ENCODE measurements around the gene NECTIN1. TPM values are rescaled to one million over a fixed set of nuclear protein-coding genes. Genes with fewer than 3 reads are reported as not detected.

Gene NECTIN1
- total RNA-seq, 2 donors from 2014 or later = 43.9 to 44.1 TPM

GRCh38 chr11:119666463-119667131 is 62.4 kb downstream of the NECTIN1 start:
- intact Hi-C loops (cut with DNase I, micrococcal nuclease) = loop anchor here (5.0 to 10.0 kb wide), 3 partner anchors 61 to 441 kb away; partner anchors contain the start of gene NECTIN1 (in 1 of the 2)
- DNase-seq (peak; percentile 51 to 74), ATAC-seq (peak; percentile 91)

DNA sequence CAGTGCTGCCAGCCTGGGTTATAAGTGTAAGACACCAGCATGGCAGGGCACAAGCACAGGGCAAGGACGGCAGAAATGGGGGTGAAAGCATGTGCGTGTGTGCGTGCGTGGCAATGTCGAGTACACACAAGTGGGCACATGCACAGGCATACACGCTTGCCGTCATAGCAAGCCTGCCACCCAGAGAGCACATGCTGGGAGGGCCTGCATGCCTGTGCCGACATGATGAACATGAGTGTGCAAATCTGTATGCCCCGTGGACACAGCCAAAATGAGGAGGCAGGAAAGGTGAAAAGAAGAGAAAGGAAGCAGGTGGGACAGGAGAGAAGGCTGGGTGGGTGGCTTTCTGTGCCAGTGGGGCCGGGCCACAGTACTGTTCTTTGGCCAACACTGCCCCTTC is 62.9 kb downstream of the NECTIN1 start:
- ATAC-seq = no peak
- intact Hi-C loops (cut with DNase I, micrococcal nuclease) = loop anchor here (5.0 to 10.0 kb wide), 3 partner anchors 61 to 441 kb away; partner anchors contain the start of gene NECTIN1 (in 1 of the 2)
- DNase-seq = no peak

DNA sequence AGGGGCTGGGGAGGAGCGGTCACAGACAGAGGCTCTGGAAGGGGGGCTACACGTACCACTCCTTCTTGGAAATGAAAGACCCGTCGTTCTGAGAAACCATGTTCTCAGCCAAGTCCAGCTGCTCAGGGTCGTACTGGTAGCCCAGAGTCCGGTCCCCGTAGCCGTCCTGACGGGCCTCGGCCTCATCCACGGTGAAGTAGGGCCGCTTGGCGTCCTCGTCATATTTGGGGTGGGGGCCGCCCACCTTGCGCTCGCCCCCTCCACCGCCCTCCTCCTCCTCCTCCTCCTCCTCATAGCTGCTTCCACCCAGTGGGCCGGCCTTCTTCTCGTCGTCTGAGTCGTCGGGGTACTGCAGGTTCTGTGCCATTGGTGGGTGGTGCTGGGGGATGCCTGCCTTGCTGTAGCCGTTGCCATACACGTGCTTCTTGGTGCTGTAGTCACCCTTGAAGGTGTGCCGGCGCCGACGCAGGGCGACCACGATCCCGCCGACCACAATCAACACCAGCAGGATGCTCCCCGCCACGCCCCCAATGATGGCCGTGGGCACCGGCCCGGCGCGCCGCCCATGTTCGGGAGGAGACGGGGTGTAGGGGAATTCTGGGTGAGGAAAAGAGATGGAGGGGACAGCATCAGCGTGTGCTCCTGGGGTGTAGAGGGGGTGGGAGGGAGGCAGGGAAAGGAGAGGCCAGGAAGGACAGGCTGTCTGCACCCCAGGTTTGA is 64.1 kb downstream of the NECTIN1 start:
- intact Hi-C loops (cut with DNase I, micrococcal nuclease) = loop anchor here (5.0 to 10.0 kb wide), 3 partner anchors 62 to 442 kb away; partner anchors contain the start of gene NECTIN1 (in 1 of the 2)
- DNase-seq = no peak

GRCh38 chr11:119664063-119664572 is 64.9 kb downstream of the NECTIN1 start:
- ATAC-seq = peak; percentile 24
- DNase-seq = peak in 1 of 2 donors; percentile 40
- intact Hi-C loops (cut with DNase I, micrococcal nuclease) = loop anchor here in 1 of 2 donors (10.0 kb wide), 1 partner anchor 441 kb away; no protein-coding TSS in a partner anchor

More for the DNA sequence above, 64.1 kb downstream of the NECTIN1 start:
- no peak for ATAC-seq

DNA sequence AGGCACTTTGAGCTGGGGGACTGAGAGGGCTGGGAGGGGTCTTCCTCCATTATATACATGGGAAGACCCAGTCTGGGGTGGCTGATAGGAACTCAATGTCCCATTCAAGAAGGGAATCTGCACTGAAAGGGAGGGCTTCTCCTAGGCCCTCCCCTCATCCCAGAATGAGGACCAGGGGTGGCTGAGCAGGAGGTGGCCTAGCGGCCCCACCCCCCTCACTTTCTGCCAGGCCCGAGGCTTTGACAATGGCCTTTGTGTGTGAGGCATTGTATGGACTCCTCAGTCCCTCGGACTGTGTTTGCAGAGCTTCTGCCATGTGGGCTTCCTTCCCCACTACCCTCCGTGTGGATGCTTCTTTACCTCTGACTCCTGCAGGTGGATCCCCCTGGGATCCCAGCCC is 65.7 kb downstream of the NECTIN1 start:
- DNase-seq (no peak), ATAC-seq (no peak)
- intact Hi-C loops (cut with DNase I, micrococcal nuclease) = loop anchor here in 1 of 2 donors (10.0 kb wide), 1 partner anchor 442 kb away; no protein-coding TSS in a partner anchor

DNA sequence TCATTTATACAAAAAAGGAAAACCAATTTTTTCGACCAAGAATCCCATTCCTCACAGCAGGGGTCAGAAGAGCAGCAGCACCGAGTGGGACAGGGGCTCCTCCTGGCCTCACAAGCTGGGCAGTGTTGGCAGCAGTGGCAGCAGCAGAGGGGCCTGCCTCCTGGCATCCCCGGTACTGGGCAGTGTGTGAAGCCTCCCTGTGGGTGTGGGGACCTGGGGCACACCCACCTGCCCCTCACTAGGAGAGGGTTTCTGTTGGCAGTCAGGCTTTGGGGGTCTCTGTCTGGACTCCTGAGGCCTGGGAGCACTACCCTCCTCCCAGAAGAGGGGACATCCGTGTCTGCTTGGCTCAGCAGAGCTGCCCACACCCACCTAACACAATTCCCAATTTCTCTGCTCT is 67.8 kb downstream of the NECTIN1 start:
- intact Hi-C loops (cut with DNase I, micrococcal nuclease) = loop anchor here in 1 of 2 donors (10.0 kb wide), 1 partner anchor 444 kb away; no protein-coding TSS in a partner anchor
- no peak for ATAC-seq

DNA sequence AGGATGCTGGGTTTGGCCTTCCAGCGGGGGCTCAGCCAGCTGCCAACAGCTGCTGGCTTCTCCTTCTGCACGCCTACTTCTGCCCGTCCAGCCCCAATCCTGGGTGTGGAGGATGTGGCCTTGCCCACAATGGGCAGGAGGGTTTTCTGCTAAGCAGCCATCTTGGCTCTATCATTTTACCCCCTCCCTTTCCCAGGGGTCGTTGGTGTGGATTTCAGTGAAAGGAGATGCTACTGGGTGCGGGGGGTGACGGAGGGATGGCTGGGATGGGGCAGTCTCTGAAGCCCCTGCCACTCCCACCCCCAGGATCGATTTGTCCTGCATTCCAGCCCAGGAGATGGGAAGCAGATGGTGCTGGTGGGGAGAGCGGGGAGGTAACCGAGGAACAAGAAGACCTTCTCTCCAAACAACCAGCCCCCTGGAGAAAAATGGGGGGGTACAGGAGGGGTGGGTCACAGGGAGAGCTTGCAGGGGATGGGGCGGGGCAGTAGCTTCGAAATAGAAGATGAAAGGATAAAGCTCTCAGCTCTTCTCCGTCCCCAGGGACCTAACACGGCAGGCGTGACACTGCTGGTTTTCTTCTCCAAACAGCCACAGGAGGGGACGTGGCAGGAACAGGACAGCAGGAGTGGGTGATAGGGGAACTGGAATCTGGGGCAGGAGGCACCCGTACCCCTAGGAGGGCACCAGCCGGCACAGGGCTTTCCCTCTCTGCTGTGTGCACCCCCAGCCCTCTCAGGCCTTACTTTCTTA is 68.9 kb downstream of the NECTIN1 start:
- intact Hi-C loops (cut with DNase I, micrococcal nuclease) = loop anchor here in 1 of 2 donors (10.0 kb wide), 1 partner anchor 445 kb away; no protein-coding TSS in a partner anchor
- DNase-seq = no peak
- ATAC-seq = no peak

More for the DNA sequence above, 67.8 kb downstream of the NECTIN1 start:
- no peak for DNase-seq

GRCh38 chr11:119652907-119653659 is 75.9 kb downstream of the NECTIN1 start:
- intact Hi-C loops (cut with DNase I, micrococcal nuclease) = no loop called here
- no peak for DNase-seq
- ATAC-seq = no peak

GRCh38 chr11:119651802-119652584 is 77.0 kb downstream of the NECTIN1 start:
- DNase-seq = no peak
- no peak for ATAC-seq
- intact Hi-C loops (cut with DNase I, micrococcal nuclease) = no loop called here

DNA sequence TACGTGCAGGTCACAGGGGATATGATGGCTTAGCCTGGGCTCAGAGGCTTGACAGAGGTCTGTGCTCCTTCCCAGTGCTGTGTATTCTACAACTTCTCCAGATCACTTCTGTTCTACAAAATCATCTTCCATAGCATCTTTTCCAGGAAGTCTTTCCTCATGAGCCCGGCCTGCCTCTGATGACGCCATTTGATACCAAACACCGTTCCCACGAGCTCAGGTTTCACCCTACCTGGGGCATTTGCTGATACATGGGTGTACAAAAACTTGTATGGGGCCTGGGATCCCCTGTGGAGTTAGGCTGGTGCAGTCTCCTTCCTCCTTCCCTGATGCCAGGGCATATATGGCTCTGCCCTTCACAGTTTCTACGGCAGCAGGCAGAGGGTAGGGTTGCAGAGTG is 78.7 kb downstream of the NECTIN1 start:
- DNase-seq (no peak), ATAC-seq (no peak)
- intact Hi-C loops (cut with DNase I, micrococcal nuclease) = no loop called here

- intact Hi-C loops (cut with DNase I, micrococcal nuclease) = no loop called here
- ATAC-seq = no peak
- no peak for DNase-seq
Measured at GRCh38 chr11:119647254-119647653, 81.7 kb downstream of the NECTIN1 start.

- DNase-seq = no peak
- ATAC-seq = no peak
- intact Hi-C loops (cut with DNase I, micrococcal nuclease) = no loop called here
Measured at GRCh38 chr11:119645018-119645417, 84.0 kb downstream of the NECTIN1 start.

DNA sequence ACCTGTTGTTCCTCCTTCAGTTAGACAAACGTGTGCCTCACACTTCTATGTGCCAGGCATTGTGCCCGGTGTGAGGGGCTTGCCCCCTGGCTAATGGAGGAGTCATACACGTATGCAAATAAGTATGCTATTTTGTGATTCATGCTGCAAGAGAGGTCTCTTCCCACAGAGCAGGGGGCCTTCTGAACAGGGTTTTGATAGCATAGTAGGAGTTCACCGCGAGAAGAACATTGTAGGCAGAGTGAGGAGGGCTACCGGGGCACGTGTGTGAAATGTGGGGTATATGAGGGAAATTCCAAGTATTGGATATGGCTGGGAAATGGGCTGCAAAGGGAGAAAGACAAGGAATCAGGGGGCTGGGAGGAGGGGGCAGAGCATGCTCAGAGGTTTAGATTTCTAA is 84.5 kb downstream of the NECTIN1 start:
- intact Hi-C loops (cut with DNase I, micrococcal nuclease) = no loop called here
- DNase-seq = no peak
- ATAC-seq = no peak

GRCh38 chr11:119643876-119644225 is 85.1 kb downstream of the NECTIN1 start:
- intact Hi-C loops (cut with DNase I, micrococcal nuclease) = no loop called here
- no peak for ATAC-seq

DNA sequence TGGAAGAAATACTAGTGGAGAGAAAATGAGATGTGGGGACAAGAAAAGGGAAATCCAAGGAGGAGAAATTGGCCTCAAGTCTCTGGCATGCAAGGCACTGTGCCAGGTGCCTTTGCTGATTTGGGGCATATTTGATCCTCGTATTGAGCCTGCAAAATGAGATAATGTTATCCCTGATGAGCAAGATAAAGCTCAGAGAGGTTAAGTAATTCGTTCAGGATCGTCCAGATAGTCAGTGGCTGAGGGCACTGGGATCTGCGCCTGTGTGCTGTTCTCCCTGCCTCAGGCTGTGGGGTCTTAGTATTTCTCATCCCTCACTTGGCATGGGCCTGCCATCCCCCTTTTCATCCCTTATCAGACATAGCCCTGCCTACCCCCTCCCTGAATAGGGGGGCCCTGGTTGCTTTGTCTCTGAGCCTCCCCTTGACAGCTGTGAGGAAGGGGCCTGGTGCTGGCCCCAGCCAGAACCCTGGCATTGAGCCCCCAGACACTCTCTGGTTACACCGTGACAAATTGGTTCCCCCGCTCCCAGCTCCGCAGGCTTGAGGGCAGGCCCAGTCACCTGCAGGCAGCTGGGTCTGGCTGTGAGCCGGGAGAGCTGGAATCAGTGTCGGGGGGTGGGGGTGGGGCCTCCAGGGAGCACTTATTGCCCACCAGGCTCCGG is 85.7 kb downstream of the NECTIN1 start:
- ATAC-seq = no peak
- intact Hi-C loops (cut with DNase I, micrococcal nuclease) = no loop called here
- DNase-seq = no peak

More at GRCh38 chr11:119643876-119644225, 85.1 kb downstream of the NECTIN1 start:
- DNase-seq = no peak

DNA sequence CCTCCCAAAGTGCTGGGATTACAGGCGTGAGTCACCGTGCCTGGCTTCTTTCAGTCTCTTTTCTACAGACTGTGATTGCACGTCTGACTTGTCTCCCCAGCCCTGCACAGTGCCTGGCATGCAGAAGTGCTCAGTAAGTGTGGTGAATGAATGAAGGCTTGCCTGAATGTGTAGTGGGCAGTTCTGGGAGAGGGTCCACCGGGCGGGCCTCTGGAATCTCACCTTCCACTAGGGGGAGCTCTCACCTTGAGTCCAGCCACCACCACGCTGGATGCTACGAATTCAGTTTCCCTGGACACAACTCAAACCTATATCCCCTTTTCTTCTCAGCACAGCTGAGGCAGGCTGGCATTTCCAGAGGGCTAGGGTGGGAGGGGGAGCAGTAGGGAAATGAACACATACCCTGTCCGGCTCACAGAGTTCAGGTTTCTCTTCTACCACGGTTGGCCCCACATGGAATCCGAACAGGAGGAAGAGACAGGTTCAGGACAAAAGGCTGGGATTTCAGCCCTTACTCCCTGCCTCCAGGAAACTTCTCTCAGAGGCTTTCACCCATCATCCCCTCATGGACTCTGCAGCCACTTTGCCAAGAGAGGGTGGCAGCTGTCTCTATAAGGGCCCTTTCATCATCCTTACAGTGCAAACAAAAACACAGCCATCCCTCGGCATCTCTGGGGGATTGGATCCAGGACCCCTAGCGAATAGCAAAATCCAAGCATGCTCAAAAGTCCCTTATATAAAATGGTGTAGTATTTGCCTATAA is 86.8 kb downstream of the NECTIN1 start:
- intact Hi-C loops (cut with DNase I, micrococcal nuclease) = no loop called here
- DNase-seq = no peak

More for the DNA sequence above, 86.8 kb downstream of the NECTIN1 start:
- ATAC-seq = peak; percentile 56

Data from left colon (tissue), 2 donors.